GM20431 (cell line): ENCODE data around the gene PITPNM3.

Experiments
- in situ Hi-C: fragments of 300-500 bp; cut with MseI, MboI; formaldehyde crosslinking; loops from one replicate; pipeline ENCODE4 v1.15.0; 2020; ENCODE audit warnings: low sequenced_read_pairs; ENCODE audit not compliant: unreplicated experiment

PITPNM3 gene

DNA sequence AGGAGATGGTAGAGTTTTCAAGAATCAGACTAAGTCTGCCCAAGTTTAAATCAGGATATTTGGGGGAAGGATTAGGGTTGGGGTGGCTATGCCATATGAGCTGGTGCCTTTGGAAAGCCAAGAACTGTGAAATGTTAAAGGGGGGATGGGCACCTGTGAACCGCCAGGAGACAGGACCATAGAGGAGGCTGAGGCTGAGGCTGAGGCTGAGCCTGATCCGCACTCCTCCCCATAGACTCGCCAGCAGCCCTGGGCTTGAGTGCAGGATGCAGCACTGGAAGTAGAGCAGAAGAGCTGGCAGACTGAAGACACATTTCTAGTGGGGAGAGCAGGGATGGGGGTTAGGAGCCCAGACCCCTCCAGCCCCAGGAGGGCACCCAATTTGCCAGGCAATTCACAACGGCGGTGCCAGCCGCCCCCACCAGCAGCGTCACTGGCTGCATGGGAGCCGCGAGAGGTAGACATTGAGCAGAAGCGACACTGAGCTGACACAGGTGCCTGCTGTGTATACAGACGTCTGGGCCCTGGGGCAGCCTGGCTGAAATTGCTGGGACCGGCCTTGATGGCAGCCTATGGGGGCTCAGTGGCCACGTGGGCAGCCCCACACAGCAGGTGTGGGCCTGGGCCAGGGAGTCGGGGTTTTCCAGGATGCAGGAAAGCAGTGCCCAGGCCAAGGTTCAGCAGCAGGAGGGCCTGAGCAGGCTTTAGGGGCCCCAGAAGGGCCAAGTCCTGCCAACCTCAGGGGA lies 102.9 kb downstream of the PITPNM3 start:
- in situ Hi-C loops = no loop called here

DNA sequence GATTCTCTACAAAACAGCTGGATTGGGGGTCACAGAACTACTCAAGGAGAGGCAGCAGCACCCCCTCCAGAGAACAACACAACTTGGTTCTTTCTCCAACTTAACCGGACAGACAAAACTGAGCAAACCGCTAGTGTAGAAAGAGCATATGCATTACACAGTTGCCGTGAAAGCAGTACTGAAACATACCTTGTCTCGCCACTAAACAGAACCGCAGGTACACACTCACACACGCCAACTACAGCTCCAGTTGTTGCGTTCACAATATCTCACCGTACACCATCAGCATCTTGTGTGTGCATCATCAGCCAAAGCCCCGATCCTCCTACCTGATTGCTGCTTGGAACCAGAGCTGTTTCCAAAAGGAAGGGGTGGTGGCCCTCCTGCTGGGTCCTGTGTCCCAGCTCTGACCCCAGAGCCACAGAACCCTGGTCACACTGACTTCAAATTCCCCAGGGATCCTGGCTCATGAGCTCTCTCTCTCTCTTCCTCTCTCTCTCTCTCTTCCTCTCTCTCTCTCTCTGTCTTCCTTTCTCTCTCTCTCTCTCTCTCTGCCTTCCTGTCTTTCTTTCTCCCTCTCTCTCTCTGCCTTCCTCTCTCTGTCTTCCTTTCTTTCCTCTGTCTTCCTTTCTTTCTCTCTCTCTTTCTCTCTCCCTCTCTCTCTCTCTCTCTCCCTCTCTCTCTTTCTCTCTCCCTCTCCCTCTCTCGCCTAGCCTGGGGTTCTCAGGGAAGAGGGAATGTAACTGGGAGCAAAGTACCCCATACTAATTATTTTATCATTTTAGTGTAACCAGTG lies 103.7 kb downstream of the PITPNM3 start:
- in situ Hi-C loops = no loop called here

DNA sequence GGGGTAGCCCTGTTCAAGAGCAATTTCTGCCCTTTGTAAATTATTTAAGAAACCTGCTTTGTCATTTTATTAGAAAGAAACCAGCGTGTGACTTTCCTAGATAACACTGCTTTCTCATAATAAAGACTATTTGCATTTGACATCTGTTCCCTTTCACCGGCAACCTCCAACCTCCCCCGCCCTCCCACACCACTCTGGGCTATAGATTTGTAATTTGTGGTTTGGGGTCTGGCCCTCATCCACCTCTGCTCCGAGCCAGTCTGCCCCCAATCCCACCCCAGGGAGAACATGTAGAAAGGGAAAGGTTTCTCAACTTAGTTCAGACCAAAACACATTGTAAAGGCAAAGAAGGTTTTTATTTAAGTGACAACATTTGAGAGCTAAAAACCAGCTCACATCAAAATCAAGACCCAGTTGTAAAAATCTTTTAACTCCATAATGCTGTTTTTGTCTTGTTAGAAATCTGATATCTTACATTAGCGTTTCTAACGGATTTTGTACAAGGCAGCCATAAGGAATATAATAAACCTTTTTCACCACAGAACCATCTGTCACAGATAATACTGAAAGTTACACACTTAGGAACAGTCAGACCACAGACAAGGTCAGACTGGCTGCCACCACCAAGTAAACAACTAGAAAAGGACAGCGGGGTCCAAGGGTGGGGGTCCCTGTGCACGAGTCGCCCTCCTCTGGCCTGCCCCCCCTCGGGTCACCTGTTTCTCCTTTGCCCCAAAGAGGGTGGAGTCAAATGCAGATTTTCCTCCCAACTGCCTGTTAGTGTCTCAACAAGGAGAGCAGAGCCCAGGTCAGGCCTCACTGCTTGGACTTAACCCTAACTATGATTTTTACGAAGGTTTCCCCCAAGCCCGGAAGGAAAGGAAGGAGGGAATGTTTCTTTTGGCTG lies 105.2 kb downstream of the PITPNM3 start:
- in situ Hi-C loops = no loop called here

- in situ Hi-C loops = no loop called here
Measured at GRCh38 chr17:6449307-6449706, 107.0 kb downstream of the PITPNM3 start.

- in situ Hi-C loops = no loop called here
Measured at GRCh38 chr17:6448473-6448872, 107.9 kb downstream of the PITPNM3 start.

DNA sequence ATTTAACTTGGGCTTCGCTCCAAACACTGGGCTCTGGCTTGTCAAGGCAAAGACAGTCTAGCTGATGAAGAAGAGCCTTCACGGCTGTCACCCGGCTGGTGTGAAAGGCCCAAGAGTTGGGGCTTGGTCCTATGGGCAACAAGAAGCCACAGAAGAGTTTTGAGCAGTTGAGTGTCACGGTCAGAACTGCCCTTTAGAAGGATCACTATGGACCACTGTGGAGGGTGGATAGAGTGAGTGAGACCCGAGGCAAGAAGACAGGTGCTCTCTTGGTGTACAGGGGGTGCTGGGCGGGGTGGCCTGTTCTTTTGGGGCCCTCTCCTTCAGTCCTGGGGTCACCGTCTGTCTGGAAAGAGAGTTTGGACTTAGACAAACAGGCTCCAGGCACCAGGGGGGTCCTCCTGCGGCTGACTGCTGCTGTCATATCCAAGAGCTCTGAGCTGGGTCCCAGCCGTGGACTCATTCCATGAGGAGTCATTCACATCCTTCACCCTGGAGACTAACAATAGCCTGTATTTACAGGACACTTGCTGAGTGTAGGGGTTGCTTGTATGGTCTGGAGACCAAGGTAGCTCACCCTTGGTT lies 109.7 kb downstream of the PITPNM3 start:
- in situ Hi-C loops = no loop called here

DNA sequence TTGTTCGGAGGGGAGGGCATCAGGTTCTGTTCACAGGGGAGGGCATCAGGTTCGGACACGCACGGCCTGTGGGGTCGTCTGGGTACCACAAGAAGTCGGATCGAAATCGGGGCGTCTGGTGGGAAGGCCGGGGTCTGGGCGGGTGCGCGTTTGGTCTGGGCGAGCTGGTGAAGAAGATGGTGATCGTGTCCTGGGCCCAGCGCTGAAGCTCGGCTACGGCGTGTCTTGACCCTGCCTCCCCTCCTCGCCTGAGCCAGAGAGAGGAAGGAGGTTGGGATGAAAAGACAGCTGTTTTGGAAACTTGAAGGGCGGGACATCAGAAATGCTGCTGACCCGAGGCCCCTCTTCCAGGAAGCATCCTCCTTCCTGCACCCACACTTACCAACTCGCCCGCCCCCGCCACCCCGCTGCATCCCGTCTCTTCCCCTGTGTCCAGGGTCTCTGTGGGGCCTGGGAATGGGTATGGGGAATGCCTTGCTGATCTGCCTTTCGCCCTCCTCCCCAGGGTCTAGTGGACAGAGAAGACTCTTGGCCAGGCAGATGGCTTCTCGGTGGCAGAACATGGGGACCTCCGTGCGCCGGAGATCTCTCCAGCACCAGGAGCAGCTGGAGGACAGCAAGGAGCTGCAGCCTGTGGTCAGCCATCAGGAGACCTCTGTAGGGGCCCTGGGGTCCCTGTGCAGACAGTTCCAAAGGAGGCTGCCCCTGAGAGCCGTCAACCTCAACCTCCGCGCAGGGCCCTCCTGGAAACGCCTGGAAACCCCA lies 111.6 kb downstream of the PITPNM3 start:
- in situ Hi-C loops = no loop called here

DNA sequence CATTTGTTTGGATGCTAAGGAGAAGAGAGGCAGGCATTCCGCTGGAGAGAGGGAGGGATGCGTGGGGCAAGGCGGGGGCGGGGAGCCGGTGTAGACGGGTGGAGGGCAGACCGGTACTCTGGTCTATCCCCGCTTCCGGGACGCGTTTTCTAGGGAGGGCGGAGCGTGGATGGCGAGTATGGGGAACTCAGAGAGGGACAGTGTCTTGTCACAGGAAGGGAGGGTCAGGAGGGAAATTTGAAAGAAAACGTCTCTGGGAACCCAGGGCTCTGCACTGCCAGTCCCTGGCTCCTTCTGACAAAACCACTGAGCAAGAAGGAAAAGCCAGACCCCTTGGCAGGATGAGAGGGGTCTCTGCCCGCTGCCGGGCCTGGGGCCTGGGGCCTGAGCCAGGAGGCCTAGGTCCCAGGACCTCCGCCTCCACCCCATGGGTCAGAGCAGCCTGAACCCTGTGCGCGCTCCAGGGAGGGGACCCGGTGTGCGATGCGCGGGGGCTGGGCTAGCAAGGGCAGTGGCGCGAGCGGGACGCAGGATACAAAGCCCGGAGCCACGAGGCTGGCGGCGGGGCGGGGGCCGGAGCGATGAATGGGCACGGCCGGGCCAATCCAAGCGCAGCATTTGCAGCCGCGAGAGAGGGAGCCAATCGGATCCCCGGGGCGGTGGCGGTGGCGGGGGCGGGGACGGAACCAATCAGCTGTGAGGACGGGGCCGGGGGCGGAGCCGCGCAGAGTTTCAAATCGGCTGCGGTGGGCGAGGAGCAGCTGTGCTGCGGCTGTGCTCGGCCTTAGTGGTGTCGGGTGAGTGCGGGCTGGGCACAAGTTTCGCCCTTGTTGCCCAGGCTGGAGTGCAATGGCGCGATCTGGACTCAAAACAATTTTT lies 112.4 kb downstream of the PITPNM3 start, which contains the start of gene PIMREG:
PIMREG (plus strand) TSS at position 764 of the 879 bp plus-strand sequence. CDS start 656 bp downstream, outside the sequence.
- in situ Hi-C loops = no loop called here

GRCh38 chr17:6442775-6443174 lies 113.6 kb downstream of the PITPNM3 start:
- in situ Hi-C loops = no loop called here

DNA sequence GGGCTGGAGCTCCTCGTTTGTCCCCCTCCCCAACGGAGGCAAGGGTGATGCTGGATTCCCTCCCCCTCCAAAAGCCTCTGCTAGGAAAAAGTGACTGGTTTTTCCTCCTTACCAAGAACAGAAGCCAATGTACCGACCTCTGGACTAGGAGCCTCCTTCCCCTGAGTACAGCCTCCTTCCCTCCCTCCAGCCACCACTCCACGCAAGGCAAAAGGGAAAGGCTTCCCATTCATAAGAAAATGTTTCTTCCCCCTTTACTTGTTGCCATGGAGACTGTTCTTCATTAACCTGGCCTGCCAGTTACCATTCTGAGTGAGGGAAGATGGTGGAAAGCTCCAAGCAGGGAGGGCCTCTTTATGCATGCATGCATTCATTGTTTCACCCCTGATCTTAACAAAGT lies 116.4 kb downstream of the PITPNM3 start:
- in situ Hi-C loops = loop anchor here (10.0 kb wide), 1 partner anchor 855 kb away; the partner anchor contains the start of gene NLRP1

- in situ Hi-C loops = loop anchor here (10.0 kb wide), 1 partner anchor 853 kb away; the partner anchor contains the start of gene NLRP1
Measured at GRCh38 chr17:6437956-6438355, 118.4 kb downstream of the PITPNM3 start.

- in situ Hi-C loops = loop anchor here (10.0 kb wide), 1 partner anchor 853 kb away; the partner anchor contains the start of gene NLRP1
Measured at GRCh38 chr17:6437466-6437865, 118.9 kb downstream of the PITPNM3 start.

DNA sequence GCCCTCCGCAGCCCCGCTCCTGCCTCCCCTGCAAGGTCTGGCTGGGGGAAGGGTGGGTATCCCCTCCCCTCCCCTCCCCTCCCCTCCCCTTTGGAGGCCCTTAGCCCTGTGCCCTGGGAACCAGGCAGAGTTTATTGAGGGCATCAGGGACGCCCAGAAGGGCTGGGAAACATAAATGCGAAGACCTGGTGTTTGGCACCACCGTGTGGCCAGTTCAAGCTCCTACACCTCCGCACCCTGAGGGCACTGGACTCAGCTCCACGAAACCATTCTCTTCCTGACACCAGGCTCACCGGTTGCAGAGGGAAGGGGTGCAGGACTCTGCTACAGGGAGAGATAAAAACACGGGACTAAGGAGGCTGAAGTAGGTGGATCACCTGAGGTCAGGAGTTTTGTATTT lies 120.4 kb downstream of the PITPNM3 start:
- in situ Hi-C loops = loop anchor here (10.0 kb wide), 1 partner anchor 851 kb away; the partner anchor contains the start of gene NLRP1

DNA sequence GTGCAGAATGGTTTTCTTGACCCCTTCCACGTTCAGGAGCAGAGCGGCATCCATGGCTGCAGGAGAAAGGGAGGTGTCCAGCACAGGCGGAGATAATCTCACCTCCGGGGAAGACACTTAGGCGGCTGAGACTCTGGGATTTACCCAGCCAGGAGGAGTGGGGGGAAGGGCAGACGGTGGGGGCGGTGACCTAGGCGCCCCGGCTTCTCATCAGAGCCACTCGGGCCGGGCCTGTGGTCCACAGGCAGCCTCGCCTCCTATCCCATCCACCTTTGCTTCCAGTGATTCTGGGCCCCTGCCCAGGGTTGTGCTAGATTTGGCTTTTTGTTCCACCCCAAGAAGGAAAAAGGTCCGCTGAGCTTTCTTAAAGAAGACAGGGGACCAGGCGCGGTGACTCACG lies 121.3 kb downstream of the PITPNM3 start, which contains the start of gene AIPL1:
AIPL1 (minus strand) TSS at position 71 of the 400 bp plus-strand sequence; CDS start at position 54, 17 bp downstream.
- in situ Hi-C loops = loop anchor here (10.0 kb wide), 1 partner anchor 850 kb away; the partner anchor contains the start of gene NLRP1

DNA sequence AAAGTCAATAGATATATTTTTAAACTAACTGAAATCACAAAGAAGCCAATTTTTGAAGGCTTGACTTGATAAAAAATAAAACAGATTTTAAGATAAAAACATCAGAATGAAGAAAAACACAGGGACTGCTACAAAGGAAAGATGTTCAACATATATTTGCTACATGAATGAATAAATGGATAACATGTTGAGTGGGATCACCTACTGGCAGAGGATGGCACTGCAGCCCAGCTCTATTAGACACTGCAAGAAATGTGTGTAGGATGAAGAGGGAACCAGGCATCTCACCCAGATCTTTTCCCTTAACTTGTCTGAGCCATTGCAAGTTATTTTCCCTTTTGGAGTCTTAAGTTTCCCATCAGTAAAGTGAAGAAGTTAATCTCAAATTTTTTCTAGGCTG lies 125.6 kb downstream of the PITPNM3 start:
- in situ Hi-C loops = loop anchor here (10.0 kb wide), 1 partner anchor 846 kb away; the partner anchor contains the start of gene NLRP1

DNA sequence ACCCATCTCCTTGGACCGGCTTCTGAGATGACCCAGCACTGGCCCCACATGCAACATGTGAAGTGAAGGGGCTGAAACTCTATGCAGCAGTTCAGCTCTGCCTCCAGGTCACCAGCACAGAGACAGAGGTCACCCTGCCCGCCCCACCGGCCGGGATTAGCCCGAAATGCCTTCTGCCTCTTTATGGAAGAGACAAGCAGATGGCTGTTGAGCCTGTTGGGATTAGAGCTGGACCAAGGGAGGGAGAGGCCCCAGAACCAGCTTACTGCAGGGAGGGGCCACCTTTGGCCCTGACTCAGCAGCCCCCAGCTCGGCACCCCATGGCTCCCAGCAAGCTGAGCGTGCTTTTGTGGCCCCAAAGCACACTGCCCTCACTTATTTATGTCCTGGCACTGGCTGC lies 127.1 kb downstream of the PITPNM3 start:
- in situ Hi-C loops = no loop called here

GRCh38 chr17:6428207-6428965 lies 128.0 kb downstream of the PITPNM3 start:
- in situ Hi-C loops = no loop called here
